ENCODE data around the gene TP53I13.

- TF ChIP-seq EZH2 (IDR thresholded peaks at IDR 0.05; ENCODE audit: borderline replicate concordance, low read length) (no peak), CTCF (IDR thresholded peaks at IDR 0.05; ENCODE audit: low read length) (no peak)
Observed at GRCh38 chr17:29589524-29590410, 21.3 kb downstream of the TP53I13 start, which contains the start of gene GIT1.

All from OCI-LY1 (cell line).